Pancreas (tissue), 10 donors: ENCODE measurements around the gene KIFC1. TPM values are rescaled to one million over a fixed set of nuclear protein-coding genes. Genes with fewer than 3 reads are reported as not detected.
"Not testable (repeated sequence)": the region's sequence is repeated elsewhere in the genome, so short reads cannot be mapped to it uniquely, and the experiment has no call there.

ENCODE experiments used
- ATAC-seq, 4 donors: fragments of 200-7000 bp; cut with Tn5 transposase; one replicate each; pipeline versions ENCODE4 v1.8.0 to v1.9.1; 2020; ENCODE audit warnings: mild to moderate bottlenecking in 4 of 4, moderate library complexity in 4 of 4
- DNase-seq, 6 donors: peaks; one replicate each; pipeline ENCODE4 v3.0.0-alpha.2; 2020
- FAIRE-seq: peaks from 2 replicates; lab custom pipeline; 2012; peaks lifted over from hg19 to GRCh38; lab: Jason Lieb, UNC
- H3K27ac ChIP-seq, 4 donors: fragments of 200-600 bp; sonication (generic); 1 replicate in 3 of 4; 2 replicates in 1 of 4; pipeline versions ENCODE4 v1.5.0 to v1.8.0; 2020
- H3K27me3 ChIP-seq, 4 donors: fragments of 200-600 bp; one replicate each; pipeline ENCODE4 v1.8.0; 2021
- H3K36me3 ChIP-seq, 3 donors: fragments of 200-600 bp; sonication (generic) in 1 of 3; one replicate each; pipeline versions ENCODE4 v1.5.0 to v1.8.0; 2020 to 2021
- H3K4me1 ChIP-seq, 3 donors: fragments of 200-600 bp; one replicate each; pipeline ENCODE4 v1.8.0; 2021
- H3K4me3 ChIP-seq, 4 donors: fragments of 200-600 bp; sonication (generic) in 2 of 4; one replicate each; pipeline versions ENCODE4 v1.5.0 to v1.8.0; 2020 to 2021
- H3K9me3 ChIP-seq, 4 donors: fragments of 200-600 bp; one replicate each; pipeline ENCODE4 v1.8.0; 2021
- CTCF ChIP-seq, 4 donors: fragments of 200-600 bp; sonication (generic) in 3 of 4; IDR thresholded peaks; one replicate each; pipeline versions ENCODE4 v1.5.0 to v1.8.0; 2021; ENCODE audit warnings: antibody characterized with exemption in 4 of 4
- WGBS, 2 donors: extraction: QIAGEN DNeasy Blood & Tissue Kit; methylation state at CpG; one replicate each; pipeline ENCODE4 v1.1.7; 2013; 5-methylcytosine and 5-hydroxymethylcytosine counted together
- intact Hi-C, 3 donors: fragments of 100-400 bp; cut with DNase I; formaldehyde crosslinking; loops; one replicate each; pipeline versions ENCODE4 v1.11.1 to v1.14.2; 2022
- polyA plus RNA-seq, 2 donors: library from polyadenylated mRNA; stranded (reverse); fragments of 200-250 nt; gene quantifications; one replicate each; pipeline ENCODE4 v1.2.3, GENCODE V29; 2013
- total RNA-seq, 6 donors: library from RNA; stranded (reverse); fragmentation: NEBNext Ultra II Directional in 4 of 6; extraction: Animal tissue kit (Norgen Biotek cat#: 25700) in 4 of 6; gene quantifications; one replicate each; pipeline versions ENCODE4 v1.2.1 to v1.2.4, GENCODE V29; 2021 to 2023
- donor health status: healthy with polysubstance abuse.
- donor health status: DM: no; HTN: no; CAD: no; lungs with moderate emphysema.
- donor health status: DM: no; HTN: no; CAD: no.
- donor health status: control.
- donor health status: control.
- donor health status: Bipolar disorder and iron deficiency.
- donor health status: DM: yes; HTN: yes; CAD: no.
- donor health status: DM: no; HTN: no; CAD: no.
- donor health status: DM: no; HTN: no; CAD: no.
- donor health status: DM: yes; HTN: yes; CAD: no.

The KIFC1 gene
- total and polyA plus RNA-seq, 8 donors = 0.14 to 1.5 (median 0.35) TPM

GRCh38 chr6:33392979-33393378, 1.4 kb downstream of the KIFC1 start:
- Histone ChIP-seq H3K36me3 (no peaks in the 10 kb centered on the region), H3K4me1 (peaks cover 0 to 6% (median 5%) of the 10 kb centered on the region in 3 donors), H3K27ac (no peak overlapping the region), H3K27me3 (no peaks in the 10 kb centered on the region), H3K9me3 (no peaks in the 10 kb centered on the region), H3K4me3 (no peak overlapping the region)
- FAIRE-seq (no peak), ATAC-seq (no peak), DNase-seq (no peak)
- intact Hi-C loops = no loop called here
- no peak for TF ChIP-seq CTCF (IDR thresholded peaks at IDR 0.05)
- WGBS, 2 donors = 49 to 54% methylated on average over 3 of the region's 3 CpGs

- Histone ChIP-seq H3K27ac (no peak overlapping the region), H3K27me3 (no peaks in the 10 kb centered on the region), H3K9me3 (no peaks in the 10 kb centered on the region), H3K36me3 (no peaks in the 10 kb centered on the region), H3K4me1 (no peaks in the 10 kb centered on the region), H3K4me3 (no peak overlapping the region)
- no peak for DNase-seq
- ATAC-seq = no peak
- TF ChIP-seq CTCF (IDR thresholded peaks at IDR 0.05) = no peak
- intact Hi-C loops = no loop called here
- FAIRE-seq = no peak
- WGBS, 2 donors = 59 to 62% methylated on average over 1 of the region's 1 CpG
These were observed 5.9 kb downstream of the KIFC1 start for GRCh38 chr6:33397541-33397940.

- intact Hi-C loops, DNase-seq, FAIRE-seq, H3K27ac ChIP-seq, H3K4me3 ChIP-seq, H3K36me3 ChIP-seq, H3K4me1 ChIP-seq, H3K27me3 ChIP-seq, ATAC-seq, H3K9me3 ChIP-seq: not testable (repeated sequence)
- 97 to 100% methylated on average over 3 of the region's 3 CpGs for WGBS, 2 donors
These were observed 7.0 kb downstream of the KIFC1 start for GRCh38 chr6:33398601-33399000.

- ATAC-seq, H3K9me3 ChIP-seq, H3K4me3 ChIP-seq, DNase-seq, FAIRE-seq, H3K27ac ChIP-seq, H3K27me3 ChIP-seq, H3K36me3 ChIP-seq, H3K4me1 ChIP-seq, intact Hi-C loops: not testable (repeated sequence)
- 94 to 95% methylated on average over 6 of the region's 6 CpGs for WGBS, 2 donors
These were observed 8.3 kb downstream of the KIFC1 start for GRCh38 chr6:33399881-33400280.

GRCh38 chr6:33404884-33405283, 13.3 kb downstream of the KIFC1 start:
- Histone ChIP-seq H3K4me1 (no peaks in the 10 kb centered on the region), H3K9me3 (no peaks in the 10 kb centered on the region), H3K36me3 (no peaks in the 10 kb centered on the region), H3K4me3 (no peak overlapping the region), H3K27me3 (no peaks in the 10 kb centered on the region), H3K27ac (no peak overlapping the region)
- DNase-seq (no peak), FAIRE-seq (no peak), ATAC-seq (no peak)
- no peak for TF ChIP-seq CTCF (IDR thresholded peaks at IDR 0.05)
- 90 to 93% methylated on average over 17 of the region's 17 CpGs for WGBS, 2 donors
- intact Hi-C loops = no loop called here

GRCh38 chr6:33405386-33405940, 13.8 kb downstream of the KIFC1 start:
- intact Hi-C loops = no loop called here
- WGBS, 2 donors = 87 to 92% methylated on average over 15 of the region's 15 CpGs
- ATAC-seq = no peak
- TF ChIP-seq CTCF (IDR thresholded peaks at IDR 0.05) = no peak
- no peaks in the 10 kb centered on the region for H3K36me3 ChIP-seq
- FAIRE-seq = no peak
- no peak overlapping the region for H3K4me3 ChIP-seq
- no peaks in the 10 kb centered on the region for H3K4me1 ChIP-seq
- H3K27me3 ChIP-seq = no peaks in the 10 kb centered on the region
- H3K9me3 ChIP-seq = no peaks in the 10 kb centered on the region
- no peak for DNase-seq
- H3K27ac ChIP-seq = no peak overlapping the region
